Lung microvascular endothelial cell (primary cell): Measurements from ENCODE around the gene VPS33B. TPM values are rescaled to one million over a fixed set of nuclear protein-coding genes. Genes with fewer than 3 reads are reported as not detected.
"Not testable (repeated sequence)": the region's sequence is repeated elsewhere in the genome, so short reads cannot be mapped to it uniquely, and the experiment has no call there.

ENCODE experiments used
- DNase-seq, 2 donors: peaks; one replicate each; pipeline versions ENCODE4 v3.0.0 to v3.0.0-alpha.2; 2010; ENCODE audit warnings: low read depth in 2 of 2
- total RNA-seq: library from RNA; depleted of rRNA; stranded (reverse); fragments of >200 nt; gene quantifications from 2 replicates; pipeline ENCODE4 v1.2.1, GENCODE V29; 2014

Gene VPS33B
- total RNA-seq, 1 donor from 2014 or later: 10.5 TPM

GRCh38 chr15:91032919-91033803 is 10.8 kb upstream of the VPS33B start:
- DNase-seq: peak; percentile 34 to 61

- DNase-seq: no peak
Observed at GRCh38 chr15:91031796-91032195, 9.4 kb upstream of the VPS33B start.

- no peak for DNase-seq
Observed at GRCh38 chr15:91027677-91028076, 5.3 kb upstream of the VPS33B start.

- no peak for DNase-seq
Observed at GRCh38 chr15:91023720-91024119, 1.3 kb upstream of the VPS33B start.

- DNase-seq: no peak
Observed at GRCh38 chr15:91022832-91023129, 387 bp upstream of the VPS33B start.

- peak; percentile 13 to 18 for DNase-seq
Observed at GRCh38 chr15:91021516-91022074, 799 bp downstream of the VPS33B start.

GRCh38 chr15:91018158-91018557 is 4.2 kb downstream of the VPS33B start:
- DNase-seq: no peak

- peak in 1 of 2 donors; percentile 6 for DNase-seq
Observed at GRCh38 chr15:91017716-91018115, 4.7 kb downstream of the VPS33B start.

GRCh38 chr15:91013701-91014100 is 8.7 kb downstream of the VPS33B start:
- not testable (repeated sequence) for DNase-seq

- no peak for DNase-seq
Observed at GRCh38 chr15:91007266-91007665, 15.1 kb downstream of the VPS33B start.

GRCh38 chr15:91001209-91001608 is 21.2 kb downstream of the VPS33B start:
- DNase-seq: no peak

- no peak for DNase-seq
Observed at GRCh38 chr15:90998737-90999136, 23.7 kb downstream of the VPS33B start.

GRCh38 chr15:90994417-90995311 is 27.7 kb downstream of the VPS33B start, which contains the start of gene PRC1:
Gene PRC1, minus strand, starts transcription at chr15:90994535. Its CDS starts 118 bp downstream, at chr15:90994417.
- DNase-seq: peak; percentile 98 to 99

- DNase-seq: peak in 1 of 2 donors; percentile 37
Observed at GRCh38 chr15:90994059-90994416, 28.4 kb downstream of the VPS33B start.

GRCh38 chr15:90991587-90992285 is 30.7 kb downstream of the VPS33B start:
- DNase-seq: no peak

GRCh38 chr15:90990446-90990845 is 31.9 kb downstream of the VPS33B start:
- no peak for DNase-seq

- DNase-seq: no peak
Observed at GRCh38 chr15:90989040-90989768, 33.2 kb downstream of the VPS33B start.

- DNase-seq: peak; percentile 14 to 34
Observed at GRCh38 chr15:90988296-90988695, 34.1 kb downstream of the VPS33B start.

GRCh38 chr15:90987561-90988141 is 34.7 kb downstream of the VPS33B start:
- no peak for DNase-seq

GRCh38 chr15:90986790-90987507 is 35.4 kb downstream of the VPS33B start:
- DNase-seq: no peak
